GM08714 (cell line): ENCODE measurements around the gene IFNAR1.
"Not testable (repeated sequence)": the region's sequence is repeated elsewhere in the genome, so short reads cannot be mapped to it uniquely, and the experiment has no call there.

ENCODE experiments used
- H3K4me3 ChIP-seq: fragments of 200-500 bp; sonication (Bioruptor generic); 2 replicates; pipeline ENCODE4 v1.5.1; 2014; ENCODE audit warnings: mild to moderate bottlenecking, low read length, inconsistent platforms
- ZNF274 ChIP-seq: IDR thresholded peaks from 2 replicates; pipeline ENCODE4 v1.6.1; 2012; ENCODE audit warnings: mild to moderate bottlenecking, low read depth, low read length

Gene IFNAR1

GRCh38 chr21:33317786-33318486, 6.8 kb upstream of the IFNAR1 start:
- no peak for TF ChIP-seq ZNF274

GRCh38 chr21:33321005-33321404, 3.8 kb upstream of the IFNAR1 start:
- H3K4me3 ChIP-seq, result not testable (repeated sequence)

More at GRCh38 chr21:33317786-33318486, 6.8 kb upstream of the IFNAR1 start:
- H3K4me3 ChIP-seq, result no peak overlapping the region

GRCh38 chr21:33323610-33324009, 1.2 kb upstream of the IFNAR1 start:
- H3K4me3 ChIP-seq, result not testable (repeated sequence)

- TF ChIP-seq ZNF274, result no peak
- peak overlapping the region; percentile 82 for H3K4me3 ChIP-seq
Observed at GRCh38 chr21:33325222-33326067, 675 bp downstream of the IFNAR1 start.

- no peak for TF ChIP-seq ZNF274
- no peak overlapping the region for H3K4me3 ChIP-seq
Observed at GRCh38 chr21:33327326-33327725, 2.6 kb downstream of the IFNAR1 start.

- TF ChIP-seq ZNF274, result no peak
- no peak overlapping the region for H3K4me3 ChIP-seq
Observed at GRCh38 chr21:33327792-33328433, 3.1 kb downstream of the IFNAR1 start.

GRCh38 chr21:33330726-33331125, 6.0 kb downstream of the IFNAR1 start:
- H3K4me3 ChIP-seq, result no peak overlapping the region
- no peak for TF ChIP-seq ZNF274

- H3K4me3 ChIP-seq, result peak overlapping the region; percentile 15; the same call in 1 of the 2 replicates
- TF ChIP-seq ZNF274, result no peak
Observed at GRCh38 chr21:33332143-33332542, 7.4 kb downstream of the IFNAR1 start.

GRCh38 chr21:33334191-33334590, 9.4 kb downstream of the IFNAR1 start:
- TF ChIP-seq ZNF274, result no peak

GRCh38 chr21:33334824-33335223, 10.1 kb downstream of the IFNAR1 start:
- TF ChIP-seq ZNF274, result no peak

More at GRCh38 chr21:33334191-33334590, 9.4 kb downstream of the IFNAR1 start:
- no peak overlapping the region for H3K4me3 ChIP-seq

GRCh38 chr21:33339135-33339534, 14.4 kb downstream of the IFNAR1 start:
- no peak for TF ChIP-seq ZNF274
- H3K4me3 ChIP-seq, result no peak overlapping the region; the same call in 1 of the 2 replicates

More at GRCh38 chr21:33334824-33335223, 10.1 kb downstream of the IFNAR1 start:
- no peak overlapping the region for H3K4me3 ChIP-seq

GRCh38 chr21:33339918-33340317, 15.1 kb downstream of the IFNAR1 start:
- no peak for TF ChIP-seq ZNF274

GRCh38 chr21:33345751-33346238, 21.0 kb downstream of the IFNAR1 start:
- no peak overlapping the region for H3K4me3 ChIP-seq
- no peak for TF ChIP-seq ZNF274

More at GRCh38 chr21:33339918-33340317, 15.1 kb downstream of the IFNAR1 start:
- H3K4me3 ChIP-seq, result no peak overlapping the region; the same call in 1 of the 2 replicates

- no peak overlapping the region for H3K4me3 ChIP-seq
- no peak for TF ChIP-seq ZNF274
Observed at GRCh38 chr21:33348706-33349105, 23.9 kb downstream of the IFNAR1 start.
